ENCODE results near the gene ATP6V0E1.

DNA sequence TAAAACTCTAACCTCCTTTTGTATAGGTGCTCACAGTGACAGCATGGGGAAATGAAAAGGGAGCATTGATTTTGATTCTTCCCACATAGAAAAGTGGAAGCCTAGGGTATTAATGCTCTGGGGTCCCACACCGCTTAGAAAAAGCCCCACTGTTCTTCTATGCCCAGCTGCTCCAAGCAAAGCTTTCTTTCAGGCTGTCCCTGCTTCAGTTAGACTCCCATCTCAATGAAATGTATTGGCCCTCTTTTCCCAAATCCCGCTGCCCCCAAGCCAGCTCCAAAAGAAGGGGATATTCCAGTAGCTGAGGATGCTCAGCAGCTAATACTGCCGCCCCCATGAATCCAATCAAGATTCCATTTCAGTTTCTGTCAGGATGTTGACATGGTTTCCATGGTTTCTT lies 55.6 kb downstream of the ATP6V0E1 start:
- TF ChIP-seq POLR2AphosphoS5 (IDR thresholded peaks at IDR 0.05; ENCODE audit: low read depth) (no peak), CTCF (IDR thresholded peaks at IDR 0.05; ENCODE audit: insufficient read depth, low read length) (no peak), GABPA (IDR thresholded peaks at IDR 0.05; ENCODE audit: low read depth) (no peak), REST (IDR thresholded peaks at IDR 0.05; ENCODE audit: insufficient replicate concordance, low read depth) (no peak), SPI1 (IDR thresholded peaks at IDR 0.05; ENCODE audit: borderline replicate concordance, low read depth) (no peak)

All from HL-60 (cell line).